ENCODE data around the gene UBE2S.

GRCh38 chr19:55444646-55445045 is 37.1 kb upstream of the UBE2S start:
- TF ChIP-seq CTCF (IDR thresholded peaks at IDR 0.05): no peak
- no peak for TF ChIP-seq POLR2A (IDR thresholded peaks at IDR 0.05)
